ENCODE results near the gene HTRA3.

GRCh38 chr4:8236106-8236919, 33.2 kb upstream of the HTRA3 start:
- TF ChIP-seq CTCF (IDR thresholded peaks at IDR 0.05) (no peak), POLR2A (IDR thresholded peaks at IDR 0.05) (no peak)

Data from uterus (tissue), 2 donors.